Activated CD4-positive, CD25-positive, alpha-beta regulatory T cell (primary cell): ENCODE measurements around the gene SYT2.
"Not testable (repeated sequence)": the region's sequence is repeated elsewhere in the genome, so short reads cannot be mapped to it uniquely, and the experiment has no call there.

Source experiments
- DNase-seq, 4 experiments: peaks; one replicate each; lab custom pipeline; 2025; lab: John Stamatoyannopoulos, UW

SYT2 gene

GRCh38 chr1:202590975-202591411 lies 119.3 kb downstream of the SYT2 start:
- no peak for DNase-seq

GRCh38 chr1:202590126-202590525 lies 120.1 kb downstream of the SYT2 start:
- DNase-seq = no peak

GRCh38 chr1:202589190-202589930 lies 120.9 kb downstream of the SYT2 start:
- DNase-seq = no peak

GRCh38 chr1:202588503-202589189 lies 121.6 kb downstream of the SYT2 start:
- no peak for DNase-seq

- no peak for DNase-seq
Measured at GRCh38 chr1:202587859-202588485, 122.3 kb downstream of the SYT2 start.

- DNase-seq = no peak
Measured at GRCh38 chr1:202586871-202587270, 123.4 kb downstream of the SYT2 start.

- no peak for DNase-seq
Measured at GRCh38 chr1:202586018-202586821, 124.0 kb downstream of the SYT2 start.

- DNase-seq = no peak
Measured at GRCh38 chr1:202585590-202585933, 124.7 kb downstream of the SYT2 start.

GRCh38 chr1:202584707-202585589 lies 125.3 kb downstream of the SYT2 start:
- DNase-seq = no peak

GRCh38 chr1:202582350-202582749 lies 127.9 kb downstream of the SYT2 start:
- DNase-seq = not testable (repeated sequence)

- DNase-seq = no peak
Measured at GRCh38 chr1:202580619-202581018, 129.6 kb downstream of the SYT2 start.

GRCh38 chr1:202579806-202580205 lies 130.4 kb downstream of the SYT2 start:
- no peak for DNase-seq

- no peak for DNase-seq
Measured at GRCh38 chr1:202578565-202578964, 131.7 kb downstream of the SYT2 start.

- DNase-seq = no peak
Measured at GRCh38 chr1:202578001-202578504, 132.2 kb downstream of the SYT2 start.

- DNase-seq = no peak
Measured at GRCh38 chr1:202577381-202577780, 132.9 kb downstream of the SYT2 start.

GRCh38 chr1:202576816-202577215 lies 133.4 kb downstream of the SYT2 start:
- no peak for DNase-seq

- DNase-seq = no peak
Measured at GRCh38 chr1:202575918-202576653, 134.2 kb downstream of the SYT2 start.

- no peak for DNase-seq
Measured at GRCh38 chr1:202572867-202573266, 137.4 kb downstream of the SYT2 start.

GRCh38 chr1:202571719-202572339 lies 138.4 kb downstream of the SYT2 start:
- no peak for DNase-seq
